GM21390 (cell line): Measurements from ENCODE around the gene TOR2A.
"Not testable (repeated sequence)": the region's sequence is repeated elsewhere in the genome, so short reads cannot be mapped to it uniquely, and the experiment has no call there.

Experiments
- ATAC-seq: cut with Tn5 transposase; IDR thresholded peaks from one replicate; pipeline ENCODE4 v1.9.1; 2021; ENCODE audit not compliant: unreplicated experiment

Gene TOR2A

DNA sequence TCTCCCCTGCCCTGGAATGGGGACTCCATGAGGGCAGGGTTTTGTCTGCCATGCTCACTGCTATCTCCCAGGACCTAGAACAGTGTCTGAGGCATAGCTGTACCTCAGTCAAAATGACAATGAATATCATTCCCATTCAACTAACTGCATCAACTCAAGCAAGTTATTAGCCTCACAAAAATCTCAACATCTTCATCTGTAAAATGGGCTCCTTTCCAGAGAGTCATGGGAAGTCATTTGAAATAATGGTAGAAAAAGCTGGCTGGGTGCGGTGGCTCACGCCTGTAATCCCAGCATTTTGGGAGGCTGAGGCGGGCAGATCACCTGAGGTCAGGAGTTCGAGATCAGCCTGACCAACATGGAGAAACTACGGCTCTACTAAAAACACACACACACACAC, 34.0 kb upstream of the TOR2A start:
- ATAC-seq: no peak

DNA sequence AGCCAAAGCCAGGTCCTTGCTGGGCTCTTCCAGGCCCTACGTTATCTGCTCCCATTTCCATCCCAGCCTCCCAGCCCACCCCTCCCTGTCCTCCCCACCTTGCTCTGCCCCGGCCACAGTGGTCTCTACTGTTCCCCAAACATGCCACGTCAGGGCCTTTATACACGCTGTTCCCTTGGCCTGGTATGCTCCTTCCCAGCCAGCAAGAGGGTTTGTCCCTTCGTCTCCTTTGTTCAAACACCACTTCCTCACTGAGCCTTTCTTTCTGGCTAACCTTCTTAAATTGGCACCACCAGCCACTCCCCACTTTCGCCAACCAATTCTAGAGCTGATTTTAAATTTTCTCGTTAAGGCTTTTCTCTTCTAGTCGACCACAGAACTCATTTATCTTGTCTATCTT, 33.6 kb upstream of the TOR2A start:
- ATAC-seq: no peak

GRCh38 chr9:127767909-127768331, 32.8 kb upstream of the TOR2A start:
- ATAC-seq: no peak

DNA sequence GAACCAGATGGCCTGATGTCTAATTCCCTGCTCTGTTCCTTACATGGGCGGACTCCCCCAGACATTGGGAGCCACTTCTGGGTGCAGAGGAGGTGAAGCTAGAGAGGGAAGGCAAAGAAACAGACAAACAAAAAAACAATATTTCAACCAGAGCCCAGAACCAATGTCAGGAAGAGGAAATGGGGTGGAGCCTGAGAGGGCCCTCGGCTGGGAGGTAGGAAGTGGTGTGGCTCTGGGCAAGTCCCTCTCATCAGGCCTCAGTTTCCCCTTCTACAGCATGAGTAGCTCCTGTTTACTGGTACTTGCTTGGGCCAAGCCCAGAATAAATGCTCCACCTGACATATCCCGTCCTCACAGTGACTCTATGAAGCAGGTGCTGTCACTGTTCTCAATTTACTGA, 32.3 kb upstream of the TOR2A start:
- ATAC-seq: no peak

GRCh38 chr9:127765418-127765817, 30.3 kb upstream of the TOR2A start:
- ATAC-seq: no peak

DNA sequence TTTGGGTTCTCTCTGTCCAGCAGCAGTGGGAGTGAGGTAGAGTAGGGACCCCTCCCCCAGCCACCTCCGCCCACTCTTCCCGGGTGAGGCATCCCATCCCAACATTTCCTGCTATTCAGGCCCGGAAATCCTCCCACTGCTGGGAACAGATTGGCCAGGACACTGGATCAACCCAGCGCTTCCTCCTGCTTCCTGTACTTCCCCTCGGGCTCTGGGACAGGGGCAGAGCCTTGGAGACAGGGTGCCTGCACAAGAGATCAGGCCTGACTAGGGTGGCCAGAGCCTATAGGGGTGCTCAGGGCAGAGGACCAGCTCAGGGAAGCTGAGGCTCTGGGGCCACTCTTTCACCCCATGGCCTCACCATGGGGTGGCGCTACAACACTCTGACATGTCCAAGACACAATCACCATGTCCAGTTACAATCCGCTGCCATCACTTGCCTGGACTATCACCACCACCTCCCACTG, 28.9 kb upstream of the TOR2A start:
- no peak for ATAC-seq

DNA sequence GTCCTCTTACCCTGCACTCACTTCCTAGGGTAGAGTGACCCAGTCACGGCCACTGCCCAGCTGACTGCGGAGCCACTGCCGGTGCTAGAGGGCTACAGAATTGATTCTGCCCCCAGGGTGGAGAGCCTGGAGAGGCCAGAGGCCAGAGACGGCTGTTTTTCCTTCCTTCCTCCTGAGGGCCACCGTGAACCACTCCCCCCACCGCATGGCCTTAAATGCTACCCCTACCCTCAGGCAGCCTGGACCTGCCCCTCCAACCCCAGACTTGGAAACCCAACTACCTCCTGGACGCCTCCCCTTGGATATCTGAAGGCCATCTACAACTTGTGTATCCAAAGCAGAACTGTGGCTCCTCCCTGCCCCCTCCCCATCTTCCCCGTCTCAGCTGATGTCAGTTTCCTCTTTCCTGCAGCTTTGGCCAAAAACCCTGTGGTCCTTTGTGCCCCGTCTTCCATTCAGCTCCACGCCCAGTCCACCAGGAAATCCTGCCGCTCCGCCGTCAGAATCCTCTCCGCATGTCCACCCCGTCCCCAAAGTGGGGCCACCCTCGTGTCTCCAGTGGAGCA, 27.1 kb upstream of the TOR2A start:
- ATAC-seq: no peak

GRCh38 chr9:127761491-127761956, 26.4 kb upstream of the TOR2A start:
- no peak for ATAC-seq

GRCh38 chr9:127761061-127761460, 26.0 kb upstream of the TOR2A start:
- ATAC-seq: no peak

GRCh38 chr9:127758843-127759242, 23.7 kb upstream of the TOR2A start:
- ATAC-seq: no peak

GRCh38 chr9:127756776-127757175, 21.7 kb upstream of the TOR2A start:
- ATAC-seq: not testable (repeated sequence)

DNA sequence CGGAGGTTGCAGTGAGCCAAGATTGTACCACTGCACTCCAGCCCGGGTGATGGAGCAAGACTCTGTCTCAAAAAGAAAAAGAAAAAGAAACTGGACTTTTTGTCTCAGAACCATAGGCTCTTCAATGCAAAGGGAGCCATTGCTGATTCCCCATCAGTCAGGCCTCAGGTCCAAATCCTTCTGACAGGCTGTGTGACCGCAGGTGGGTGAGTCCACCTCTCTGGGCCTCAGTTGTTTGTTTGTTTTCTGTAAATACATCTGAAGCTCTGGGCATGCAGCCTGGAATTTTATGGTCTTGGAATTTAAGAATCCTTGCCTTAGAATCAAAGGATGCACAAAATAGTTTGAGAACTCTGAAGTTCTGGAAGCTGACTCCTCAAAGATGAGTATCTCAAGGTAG, 21.1 kb upstream of the TOR2A start:
- no peak for ATAC-seq

- no peak for ATAC-seq
Observed at GRCh38 chr9:127755061-127756060, 20.3 kb upstream of the TOR2A start.

- no peak for ATAC-seq
Observed at GRCh38 chr9:127754099-127755060, 19.3 kb upstream of the TOR2A start.

GRCh38 chr9:127753622-127754021, 18.5 kb upstream of the TOR2A start:
- ATAC-seq: no peak

- no peak for ATAC-seq
Observed at GRCh38 chr9:127753148-127753547, 18.1 kb upstream of the TOR2A start.

- no peak for ATAC-seq
Observed at GRCh38 chr9:127751269-127752054, 16.4 kb upstream of the TOR2A start.

- ATAC-seq: no peak
Observed at GRCh38 chr9:127749090-127749787, 14.1 kb upstream of the TOR2A start.

GRCh38 chr9:127746959-127747569, 12.0 kb upstream of the TOR2A start:
- no peak for ATAC-seq
